Measurements from ENCODE around the gene CST6.
"Not testable (repeated sequence)": the region's sequence is repeated elsewhere in the genome, so short reads cannot be mapped to it uniquely, and the experiment has no call there.

The CST6 gene

DNA sequence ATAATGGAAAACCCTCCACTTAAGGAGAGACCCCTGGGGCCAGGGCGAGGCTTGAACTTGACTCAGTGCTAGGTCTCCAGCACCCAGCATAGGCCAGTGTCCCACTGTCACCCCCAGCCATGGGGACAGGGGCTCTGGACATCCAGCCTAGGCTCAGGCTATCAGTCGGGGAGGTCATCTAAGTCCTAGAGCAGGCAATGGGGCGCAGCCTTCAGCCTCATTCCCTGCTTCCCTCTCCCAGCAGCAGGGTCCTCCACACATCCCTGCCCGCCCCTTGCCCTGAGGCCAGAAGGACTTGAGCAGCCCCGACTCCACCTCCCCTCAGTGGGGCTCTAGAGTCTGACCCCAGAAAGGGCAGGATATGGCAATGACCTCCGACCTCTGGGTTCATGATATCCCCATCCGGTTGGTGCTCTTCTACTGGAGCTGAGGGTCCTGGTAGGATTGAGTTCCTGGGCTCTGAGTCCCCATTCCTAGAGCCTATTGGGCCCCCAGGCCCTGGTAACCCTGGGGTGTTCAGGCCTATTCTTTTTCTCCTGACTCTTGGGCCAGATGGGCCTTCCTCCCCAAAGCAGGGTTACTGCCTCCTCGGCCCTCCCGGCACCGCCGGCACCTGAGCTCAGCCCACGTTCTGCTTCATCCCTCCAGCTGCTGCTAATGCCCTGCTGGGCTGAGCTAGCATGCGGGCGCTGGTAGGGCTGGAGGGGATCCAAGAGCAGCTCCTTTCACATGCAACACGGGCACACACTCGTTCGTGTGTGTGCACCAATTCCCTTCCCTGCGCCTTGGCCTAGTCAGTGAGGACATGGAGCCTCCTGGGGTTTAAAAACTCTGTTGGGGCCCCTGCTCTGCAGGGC lies 4.4 kb downstream of the CST6 start:
- no peak for DNase-seq

- DNase-seq, result no peak
These were observed 5.0 kb downstream of the CST6 start for GRCh38 chr11:66016793-66017177.

- DNase-seq, result peak in 1 of 2 experiments; percentile 11
These were observed 5.5 kb downstream of the CST6 start for GRCh38 chr11:66017321-66017720.

- no peak for DNase-seq
These were observed 8.4 kb downstream of the CST6 start for GRCh38 chr11:66020212-66020611.

DNA sequence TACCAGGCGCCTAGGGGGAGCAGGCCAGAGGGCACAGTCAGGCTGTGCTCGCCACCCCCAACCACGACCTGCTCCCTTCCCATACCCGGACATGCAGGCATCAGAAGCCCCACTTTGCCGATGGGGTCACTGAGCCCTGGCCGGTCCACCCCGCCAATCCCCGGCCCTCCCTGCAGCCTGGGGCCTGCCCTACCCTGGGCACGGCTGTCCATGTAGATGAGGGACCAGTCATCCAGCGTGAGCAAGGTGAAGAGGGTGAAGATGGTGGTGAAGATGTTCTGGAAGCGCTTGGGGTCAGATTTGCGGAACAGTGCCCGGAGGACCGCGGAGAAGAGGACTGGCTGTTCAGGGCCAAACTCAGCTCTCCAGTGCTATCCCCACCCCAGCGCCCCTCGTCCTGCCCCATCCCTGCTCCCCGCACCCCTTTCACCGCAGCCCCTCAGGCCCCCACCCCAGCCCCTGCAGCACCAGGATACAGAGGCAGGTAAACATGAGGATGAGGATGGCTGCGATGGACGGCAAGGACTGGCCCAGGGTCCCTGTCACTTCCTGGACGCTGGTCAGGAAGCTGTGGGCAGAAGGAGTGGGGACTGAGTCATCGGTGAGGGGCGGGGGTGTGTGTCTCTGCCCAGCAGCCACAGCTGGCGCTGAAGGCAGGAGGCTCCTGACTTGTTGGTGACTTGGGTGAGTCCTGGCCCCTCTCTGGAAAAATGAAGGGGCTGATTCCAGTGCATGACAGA lies 9.0 kb downstream of the CST6 start:
- DNase-seq, result no peak

- DNase-seq, result no peak
These were observed 10.8 kb downstream of the CST6 start for GRCh38 chr11:66022401-66023185.

DNA sequence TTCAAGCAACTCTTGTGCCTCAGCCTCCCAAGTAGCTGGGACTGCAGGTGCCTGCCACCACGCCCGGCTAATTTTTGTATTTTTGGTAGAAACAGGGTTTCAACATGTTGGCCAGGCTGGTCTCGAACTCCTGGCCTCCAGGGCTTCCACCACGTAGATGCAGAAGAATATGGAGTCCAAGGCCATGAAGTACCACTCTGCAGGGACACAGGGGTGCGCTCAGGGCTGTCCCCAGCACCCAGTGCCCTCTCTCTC lies 11.3 kb downstream of the CST6 start:
- not testable (repeated sequence) for DNase-seq

DNA sequence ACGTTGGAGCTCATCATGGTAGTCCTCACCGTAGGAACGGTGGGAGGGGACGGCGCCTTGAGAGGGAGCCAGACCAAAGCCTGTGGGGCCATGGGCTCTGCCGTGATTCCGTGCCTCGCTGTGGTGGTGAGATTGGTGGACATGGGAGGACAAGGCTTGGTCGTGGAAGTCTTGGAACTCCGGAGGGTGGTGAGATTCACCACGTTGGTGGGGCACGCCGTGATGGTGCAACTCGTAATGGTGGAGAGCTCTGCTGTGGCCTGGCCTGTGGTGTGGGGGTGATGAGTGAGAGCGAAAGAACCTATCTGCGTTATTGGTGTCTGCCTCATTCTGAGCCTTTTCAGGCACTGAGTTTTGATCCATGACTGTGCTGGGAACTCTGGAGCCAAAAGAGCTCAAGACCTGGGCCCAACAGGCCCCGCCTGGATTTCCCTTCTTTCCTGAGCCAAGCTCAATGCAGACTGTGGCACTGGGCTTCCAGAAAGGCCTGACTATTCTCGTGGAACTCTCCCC lies 14.3 kb downstream of the CST6 start, which contains the start of gene CATSPER1:
CATSPER1 (minus strand) TSS at position 463 of the 513 bp plus-strand sequence; CDS start at position 363, 100 bp downstream.
- no peak for DNase-seq

DNA sequence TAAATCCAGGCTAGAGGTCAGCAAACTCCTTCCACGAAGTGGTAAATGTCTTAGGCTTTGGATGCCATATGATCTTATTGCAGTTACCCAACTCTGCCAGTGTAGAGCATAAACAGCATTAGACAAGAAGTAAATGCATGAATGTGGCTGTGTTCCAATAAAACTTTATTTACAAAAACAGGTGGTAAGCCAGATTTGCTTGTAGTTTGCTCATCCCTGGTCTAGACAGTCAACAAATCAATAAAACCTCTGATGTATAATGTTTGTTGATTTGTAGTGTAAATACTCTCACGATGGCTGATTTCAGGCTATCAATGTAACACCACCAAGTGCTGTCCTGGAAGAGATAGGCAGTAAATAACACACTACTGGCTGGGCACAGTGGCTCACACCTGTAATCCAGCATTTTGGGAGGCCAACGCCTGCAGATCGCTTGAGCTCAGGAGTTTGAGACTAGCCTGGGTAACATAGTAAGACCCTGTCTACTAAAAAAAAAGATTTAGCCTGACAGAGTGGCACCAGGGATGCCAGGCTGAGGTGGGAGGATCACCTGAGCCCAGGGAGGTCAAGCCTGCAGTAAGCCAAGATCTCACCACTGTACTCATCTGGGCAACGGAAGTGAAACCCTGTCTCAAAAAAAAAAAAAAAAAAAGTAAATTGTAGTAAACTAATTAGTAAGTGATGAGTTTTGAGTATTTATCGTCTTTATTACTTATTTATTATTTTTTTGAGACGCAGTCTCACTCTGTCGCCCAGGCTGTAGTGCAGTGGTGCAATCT lies 21.3 kb downstream of the CST6 start:
- no peak for DNase-seq

DNA sequence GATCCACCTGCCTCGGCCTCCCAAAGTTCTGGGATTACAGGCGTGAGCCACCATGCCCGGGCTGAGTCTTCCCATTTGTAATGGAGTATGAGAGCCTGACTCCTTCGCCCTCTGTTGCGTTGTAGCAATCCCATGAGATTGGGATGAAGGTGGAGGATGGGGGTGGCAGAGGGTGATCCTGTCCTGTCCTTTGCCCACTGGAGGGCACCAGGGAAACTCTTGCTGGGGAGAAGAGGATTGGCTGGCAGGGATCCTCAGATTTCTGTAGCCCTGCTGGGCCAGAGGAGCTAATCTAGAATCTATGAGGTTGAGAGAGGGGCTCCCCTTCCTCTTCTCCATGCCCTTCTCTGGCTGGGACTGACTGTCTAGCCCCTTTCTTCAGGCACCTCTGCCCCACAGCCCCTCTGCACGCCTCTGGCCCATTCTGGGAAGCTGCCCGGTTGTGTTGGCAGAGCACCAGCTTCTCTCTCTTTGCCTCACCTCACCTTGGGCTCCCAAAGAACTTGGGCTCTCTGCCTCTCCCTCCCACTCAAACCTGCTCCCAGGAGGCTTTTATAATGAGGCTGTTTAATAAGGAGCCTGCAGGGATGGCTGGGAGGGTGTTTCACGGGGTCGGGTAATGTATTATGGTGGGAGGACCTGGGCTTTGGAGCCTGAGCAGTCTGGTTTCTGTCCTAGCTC lies 24.0 kb downstream of the CST6 start:
- DNase-seq, result no peak

GRCh38 chr11:66036334-66036710 lies 24.5 kb downstream of the CST6 start:
- no peak for DNase-seq

- no peak for DNase-seq
These were observed 25.5 kb downstream of the CST6 start for GRCh38 chr11:66037327-66037726.

DNA sequence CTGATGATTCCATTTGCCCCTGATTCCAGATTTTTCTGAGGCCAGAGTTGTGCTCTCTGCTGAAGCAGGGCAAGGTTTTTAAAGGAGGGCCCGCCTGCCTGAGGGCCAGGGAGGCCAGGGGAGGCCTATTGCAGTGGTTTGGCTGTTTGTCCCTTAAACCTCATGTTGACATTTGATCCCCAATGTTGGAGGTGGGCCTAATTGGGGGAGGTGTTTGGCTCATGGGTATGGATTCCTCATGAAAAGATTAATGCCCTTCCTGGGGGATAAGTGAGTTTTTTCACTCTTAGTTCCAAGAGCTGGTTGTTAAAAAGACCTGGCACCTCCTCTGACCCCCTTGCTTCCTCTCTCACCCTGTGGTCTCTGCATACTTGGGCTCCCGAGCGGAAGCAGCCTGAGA lies 28.0 kb downstream of the CST6 start:
- DNase-seq, result no peak

GRCh38 chr11:66042227-66042995 lies 30.6 kb downstream of the CST6 start:
- DNase-seq, result no peak

DNA sequence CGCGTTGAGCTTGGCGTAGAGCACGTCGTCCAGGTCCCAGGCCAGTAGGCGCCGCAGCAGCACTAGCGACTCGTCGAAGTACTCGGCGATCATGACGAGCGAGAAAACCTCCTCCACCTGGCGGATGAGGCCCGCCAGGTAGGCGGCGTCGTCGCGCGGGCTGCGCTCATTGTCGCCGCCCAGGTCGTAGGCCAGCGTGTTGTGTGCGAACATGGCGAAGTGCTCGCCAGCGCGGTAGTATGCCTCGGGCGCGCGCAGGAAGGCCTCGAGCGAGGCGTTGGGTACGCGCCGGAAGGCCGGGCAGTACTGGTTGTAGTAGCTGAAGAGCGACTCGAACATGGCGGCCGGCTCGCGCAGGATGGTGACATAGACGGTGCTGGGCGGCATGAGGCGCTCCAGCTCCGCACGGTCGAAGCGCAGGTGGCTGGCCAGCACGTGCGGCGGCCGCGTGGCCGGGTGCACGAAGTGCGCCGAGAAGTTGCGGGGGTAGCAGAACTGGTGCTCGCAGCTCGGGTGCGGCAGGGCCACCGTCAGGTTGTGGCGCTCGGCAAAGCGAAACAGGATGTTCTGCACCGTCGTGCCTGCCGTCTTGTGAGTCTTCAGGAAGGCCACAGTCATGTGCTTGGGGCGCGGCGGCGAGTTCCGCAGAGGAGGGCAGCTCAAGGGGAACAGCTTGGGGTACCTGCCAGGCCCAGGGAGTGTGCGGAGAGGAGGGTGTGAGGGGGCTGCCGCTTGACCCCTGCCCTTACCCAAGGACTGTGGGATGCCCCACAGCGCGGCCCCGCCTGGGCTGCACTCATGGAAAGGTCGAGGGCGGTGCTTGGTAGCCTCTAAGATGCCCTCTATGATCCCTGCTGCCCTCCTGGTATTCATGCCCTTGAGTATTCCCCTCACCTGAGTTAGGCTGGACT lies 31.4 kb downstream of the CST6 start:
- DNase-seq, result no peak

DNA sequence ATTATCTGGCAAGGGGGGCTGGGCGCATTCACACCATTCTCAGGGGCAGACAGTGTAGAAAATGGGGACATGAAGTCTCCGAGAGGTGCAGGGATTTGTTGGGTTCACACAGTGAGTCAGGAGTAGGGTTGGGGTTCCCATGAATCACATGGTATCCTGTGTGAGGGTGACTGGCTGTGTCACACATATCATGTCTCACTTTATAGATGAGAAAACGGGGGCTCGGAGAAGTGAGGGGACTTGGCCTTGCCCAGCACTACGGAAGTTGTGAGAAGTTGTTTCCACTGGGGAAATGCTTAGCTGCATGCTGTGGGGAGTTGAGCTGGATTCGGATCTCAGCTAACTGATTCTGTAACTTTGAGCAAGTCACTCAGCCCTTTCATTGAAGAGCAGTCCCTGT lies 32.9 kb downstream of the CST6 start:
- no peak for DNase-seq

DNA sequence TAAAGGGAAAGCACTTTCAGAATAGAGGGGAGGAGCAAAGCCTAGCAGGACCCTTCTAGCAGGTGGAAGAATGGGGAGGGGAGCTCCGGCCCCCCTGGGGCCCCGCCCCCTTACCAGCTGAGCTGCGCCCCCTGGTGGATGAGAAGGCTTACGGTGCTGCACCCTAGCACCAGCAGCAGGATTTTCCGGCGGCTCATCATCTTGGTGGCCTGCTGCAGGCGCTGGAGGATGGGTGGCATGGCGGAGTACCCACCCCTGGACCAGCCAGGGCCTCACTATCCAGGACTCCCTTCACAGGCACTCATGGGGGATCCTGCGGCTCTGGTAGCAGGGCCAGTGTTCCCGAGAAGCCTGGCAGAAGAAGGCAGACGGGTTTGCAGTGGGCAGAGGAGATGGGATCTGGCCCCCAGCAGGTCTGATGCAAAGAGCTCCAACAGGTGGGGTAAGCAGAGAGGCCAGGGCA lies 33.4 kb downstream of the CST6 start:
- peak in 1 of 2 experiments; percentile 44 for DNase-seq

DNA sequence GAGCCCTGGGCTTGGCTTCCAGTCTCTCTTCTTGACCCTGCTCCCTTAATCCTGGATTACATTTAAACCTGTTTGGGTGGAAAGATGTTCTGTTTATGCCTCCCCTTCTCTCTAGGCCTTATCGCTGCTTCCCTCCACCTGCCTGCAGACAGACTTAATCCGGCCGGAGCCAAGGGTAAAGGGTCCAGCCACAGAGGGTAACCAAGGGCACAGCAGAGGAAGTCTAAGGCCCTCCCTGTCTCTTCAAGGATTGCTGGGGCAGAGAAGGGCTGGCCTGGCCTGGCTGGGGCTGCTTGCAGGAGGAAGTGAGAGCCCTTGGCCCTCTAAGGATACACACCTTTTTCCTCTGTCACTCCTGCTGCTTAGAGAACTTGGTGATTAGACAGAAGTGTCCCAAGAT lies 35.1 kb downstream of the CST6 start:
- DNase-seq, result no peak

- no peak for DNase-seq
These were observed 35.9 kb downstream of the CST6 start for GRCh38 chr11:66047541-66048365.

Measured in NCI-H187 (cell line).